ENCODE measurements around the gene TSNAX. TPM values are rescaled to one million over a fixed set of nuclear protein-coding genes. Genes with fewer than 3 reads are reported as not detected.
A peak's percentile ranks its signal among the peaks of the same experiment; 100 is the strongest.

The TSNAX gene
- total RNA-seq, 1 experiment from 2014 or later = 38.0 TPM

- no peak overlapping the region for H3K27ac Mint-ChIP-seq
- POLR2A ChIA-PET = interaction anchor here (0.6 kb wide), 1 partner anchor 18 kb away, joined by 3 read pairs; no protein-coding TSS in a partner anchor
- CTCF ChIA-PET = no interaction called here
- no peak overlapping the region for H3K4me3 Mint-ChIP-seq
- ATAC-seq = no peak
- 0 out of 2 replicates have a peak, but pooled peaks cover 3% of the 10 kb centered on the region for H3K9me3 Mint-ChIP-seq
- H3K27me3 Mint-ChIP-seq (ENCODE audit: low read depth) = no peaks in the 10 kb centered on the region
- DNase-seq (ENCODE audit: low spot score) = no peak
- H3K36me3 Mint-ChIP-seq = no peaks in the 10 kb centered on the region
- TF ChIP-seq ZBTB21 (CRISPR knock-in tag; IDR thresholded peaks at IDR 0.05; ENCODE audit: borderline replicate concordance) (no peak), GABPB1 (CRISPR knock-in tag; IDR thresholded peaks at IDR 0.05) (no peak), FOXP1 (CRISPR knock-in tag; IDR thresholded peaks at IDR 0.05; ENCODE audit: borderline replicate concordance) (no peak), ZNF232 (CRISPR knock-in tag; IDR thresholded peaks at IDR 0.05) (no peak), E2F5 (CRISPR knock-in tag; IDR thresholded peaks at IDR 0.05) (no peak), ATF6 (CRISPR knock-in tag; IDR thresholded peaks at IDR 0.05) (no peak), E2F4 (CRISPR knock-in tag; IDR thresholded peaks at IDR 0.05; ENCODE audit: borderline replicate concordance, low read depth) (no peak), PRRX2 (CRISPR knock-in tag; IDR thresholded peaks at IDR 0.05) (no peak), USF1 (CRISPR knock-in tag; IDR thresholded peaks at IDR 0.05) (no peak), ESRRA (CRISPR knock-in tag; IDR thresholded peaks at IDR 0.05; ENCODE audit: borderline replicate concordance) (no peak)
- H3K4me1 Mint-ChIP-seq = peaks cover 8% of the 10 kb centered on the region
These were observed 20.0 kb upstream of the TSNAX start for GRCh38 chr1:231508497-231508896.

- Mint-ChIP-seq H3K27ac (no peak overlapping the region), H3K4me3 (no peak overlapping the region), H3K36me3 (no peaks in the 10 kb centered on the region), H3K4me1 (peaks cover 8% of the 10 kb centered on the region), H3K9me3 (no peaks in the 10 kb centered on the region), H3K27me3 (ENCODE audit: low read depth) (no peaks in the 10 kb centered on the region)
- DNase-seq (ENCODE audit: low spot score) (no peak), ATAC-seq (peak; percentile 81)
- TF ChIP-seq NR1H2 (CRISPR knock-in tag; IDR thresholded peaks at IDR 0.05) = no peak
- TF ChIP-seq E2F5 (CRISPR knock-in tag; IDR thresholded peaks at IDR 0.05) = no peak
- no peak for TF ChIP-seq MAX (CRISPR knock-in tag; IDR thresholded peaks at IDR 0.05)
- no peak for TF ChIP-seq CDX4 (CRISPR knock-in tag; IDR thresholded peaks at IDR 0.05; ENCODE audit: borderline replicate concordance)
- no peak for TF ChIP-seq NR3C1 (CRISPR knock-in tag; conservative IDR thresholded peaks at IDR 0.05; ENCODE audit: low read depth)
- no peak for TF ChIP-seq ZBTB43 (CRISPR knock-in tag; IDR thresholded peaks at IDR 0.05)
- TF ChIP-seq PRRX2 (CRISPR knock-in tag; IDR thresholded peaks at IDR 0.05) = no peak
- TF ChIP-seq NFYB (CRISPR knock-in tag; conservative IDR thresholded peaks at IDR 0.05; ENCODE audit: low read depth) = no peak
- POLR2A ChIA-PET = interaction anchor here (0.6 kb wide), 1 partner anchor 18 kb away, joined by 3 read pairs; no protein-coding TSS in a partner anchor
- CTCF ChIA-PET = no interaction called here
These were observed 19.5 kb upstream of the TSNAX start for GRCh38 chr1:231508941-231509340.

Data from WTC11 (cell line).